Inferior parietal cortex (tissue), 1 donor: ENCODE results near the gene C1GALT1.
"Not testable (repeated sequence)": the region's sequence is repeated elsewhere in the genome, so short reads cannot be mapped to it uniquely, and the experiment has no call there.

Source experiments
- DNase-seq: peaks from one replicate; pipeline ENCODE4 v3.0.0-alpha.2; 2016; ENCODE audit errors: extremely low spot score

The C1GALT1 gene

DNA sequence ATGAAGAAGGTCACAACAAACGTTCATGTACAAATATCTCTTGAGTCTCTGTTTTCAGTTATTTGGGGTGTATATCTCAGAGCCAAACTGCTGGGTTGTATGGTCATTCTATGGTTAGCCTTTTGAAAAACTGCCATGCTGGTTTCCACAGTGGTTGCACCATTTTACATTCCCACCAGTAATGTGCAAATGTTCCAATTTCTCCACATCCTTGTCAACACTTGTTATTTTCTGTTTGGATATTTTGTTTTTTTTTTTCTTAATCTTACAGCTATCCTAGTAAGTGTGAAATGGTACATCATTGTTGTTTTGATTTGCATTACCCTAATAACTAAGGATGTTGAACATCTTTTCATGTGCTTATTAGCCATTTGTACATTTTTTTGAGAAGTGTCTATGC, 13.0 kb upstream of the C1GALT1 start:
- no peak for DNase-seq

DNA sequence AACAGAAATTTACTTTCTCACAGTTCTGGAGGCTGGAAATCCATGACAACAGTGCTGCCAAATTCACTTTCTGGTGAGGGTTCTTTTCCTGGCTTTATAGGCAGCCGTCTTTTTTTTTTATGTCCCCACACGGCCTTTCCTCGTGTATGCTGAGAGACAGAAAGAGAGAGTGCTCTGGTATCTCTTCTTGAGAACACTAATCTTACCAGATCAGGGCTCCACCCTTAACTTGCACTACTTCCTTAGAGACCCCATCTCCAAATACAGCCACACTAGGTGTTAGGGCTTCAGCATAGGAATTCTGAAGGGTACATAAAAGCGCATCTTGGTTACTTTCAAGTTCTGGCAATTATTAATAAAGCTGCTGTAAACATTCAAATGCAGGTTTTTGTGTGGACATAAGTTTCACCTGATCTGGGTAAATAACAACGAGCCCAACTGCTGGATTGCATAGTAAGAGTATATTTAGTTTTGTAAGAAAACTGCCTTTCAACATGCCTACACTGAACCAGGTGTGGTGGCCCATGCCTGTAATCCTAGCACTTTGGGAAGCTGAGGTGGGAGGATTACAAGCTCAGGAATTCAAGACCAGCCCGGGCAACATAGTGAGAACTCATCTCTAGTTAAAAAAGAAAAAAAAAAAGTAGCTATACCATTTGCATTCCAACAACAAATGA, 8.2 kb upstream of the C1GALT1 start:
- DNase-seq, result no peak

DNA sequence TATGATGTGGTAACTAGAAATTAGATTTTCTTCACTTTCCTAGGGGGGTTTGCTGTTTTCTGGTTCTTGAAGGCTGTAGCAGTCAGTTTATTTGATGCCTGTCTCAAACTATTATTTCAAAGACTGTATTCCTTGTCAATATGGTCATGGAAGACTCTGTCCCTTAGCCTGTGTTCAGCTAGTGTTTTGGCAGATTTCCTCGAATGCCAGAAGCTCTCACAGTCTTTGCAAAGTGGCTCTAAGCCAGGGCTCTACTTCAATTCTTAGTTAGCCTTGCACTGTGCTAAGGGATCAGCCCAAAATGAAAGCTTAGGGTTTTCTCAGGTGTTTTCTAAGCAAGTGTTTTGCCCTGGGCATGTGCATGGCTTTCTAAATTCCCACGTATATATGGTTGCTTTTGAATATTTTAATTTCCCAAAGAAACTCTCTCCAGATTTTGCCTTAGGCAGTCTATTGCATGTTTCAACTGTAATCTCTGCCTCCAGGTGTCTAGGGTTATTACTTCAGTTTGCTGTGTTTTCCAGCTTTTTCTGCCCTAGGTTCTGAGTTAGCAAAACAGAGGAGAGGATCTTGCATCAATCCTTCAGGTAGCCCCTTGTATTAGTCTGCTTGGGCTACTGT, 7.2 kb upstream of the C1GALT1 start:
- no peak for DNase-seq

DNA sequence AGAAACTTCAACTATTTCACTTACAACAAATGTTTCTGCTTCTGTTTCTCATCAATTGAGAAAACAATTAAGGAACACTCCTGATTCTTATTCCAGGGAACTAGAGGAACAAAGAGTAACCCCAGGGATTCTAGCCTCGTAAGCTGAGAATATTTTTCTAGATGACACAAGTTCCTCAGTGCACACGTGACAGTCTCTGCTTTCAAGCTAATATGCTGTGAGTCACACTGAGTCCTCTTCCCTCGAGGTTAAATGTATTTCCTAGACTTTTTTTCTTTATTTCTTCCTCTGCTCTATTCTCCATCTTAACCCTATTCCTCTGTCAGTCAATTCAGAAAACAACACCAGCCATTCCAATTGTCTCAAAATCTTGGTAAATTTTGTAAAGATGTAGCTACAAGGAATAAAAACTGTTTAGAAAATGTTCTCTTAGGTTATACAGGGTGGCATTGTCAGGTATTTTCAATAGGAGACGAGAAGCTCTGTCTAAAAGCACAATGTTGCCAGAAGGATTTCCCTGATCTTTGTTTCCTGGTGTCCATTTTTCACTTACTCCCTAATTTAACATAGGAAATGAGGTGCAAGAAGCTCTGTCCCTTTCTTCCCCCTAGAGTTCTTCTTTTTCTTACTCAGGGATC, 5.8 kb upstream of the C1GALT1 start:
- DNase-seq, result no peak

DNA sequence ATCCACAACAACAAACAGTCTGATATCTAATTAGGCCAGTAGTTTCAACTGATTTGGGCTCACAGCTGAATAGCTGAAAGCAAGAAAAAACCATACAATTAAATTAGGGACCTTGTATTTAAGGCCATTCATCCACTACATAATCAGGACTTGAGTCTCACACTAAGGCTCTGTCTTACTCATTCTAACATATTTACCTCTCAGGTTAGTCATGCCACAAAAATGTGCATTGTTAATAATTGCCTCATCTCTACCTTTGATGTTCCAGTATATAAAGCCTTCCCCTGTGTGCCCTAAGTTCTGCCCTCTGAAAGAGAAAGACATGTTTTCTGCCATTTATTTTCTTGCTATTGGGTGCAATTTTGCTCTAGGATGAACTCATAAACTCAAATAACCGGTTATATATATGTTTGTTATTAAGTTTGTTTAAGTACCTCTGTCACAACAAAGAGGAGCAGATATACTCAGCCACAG, 5.3 kb upstream of the C1GALT1 start:
- no peak for DNase-seq

DNA sequence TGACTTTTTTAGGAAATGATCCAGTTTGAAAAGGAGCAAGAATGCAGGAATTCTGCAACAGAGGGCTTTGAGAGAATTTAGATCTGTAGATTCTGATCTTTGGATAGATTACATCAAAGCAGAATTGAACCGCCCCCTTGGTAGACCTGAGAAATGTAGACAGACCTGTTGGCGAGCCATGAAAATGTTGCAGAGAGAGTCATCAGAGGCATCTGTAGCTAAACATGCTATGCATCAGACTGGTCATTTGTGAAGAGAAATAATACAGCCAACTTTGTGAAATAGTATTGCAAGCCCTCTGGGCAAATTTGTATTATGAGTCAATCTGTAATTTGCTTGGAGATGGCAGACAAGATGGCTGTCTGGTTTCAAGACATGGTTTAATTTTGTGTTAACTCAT, 4.3 kb upstream of the C1GALT1 start:
- no peak for DNase-seq

DNA sequence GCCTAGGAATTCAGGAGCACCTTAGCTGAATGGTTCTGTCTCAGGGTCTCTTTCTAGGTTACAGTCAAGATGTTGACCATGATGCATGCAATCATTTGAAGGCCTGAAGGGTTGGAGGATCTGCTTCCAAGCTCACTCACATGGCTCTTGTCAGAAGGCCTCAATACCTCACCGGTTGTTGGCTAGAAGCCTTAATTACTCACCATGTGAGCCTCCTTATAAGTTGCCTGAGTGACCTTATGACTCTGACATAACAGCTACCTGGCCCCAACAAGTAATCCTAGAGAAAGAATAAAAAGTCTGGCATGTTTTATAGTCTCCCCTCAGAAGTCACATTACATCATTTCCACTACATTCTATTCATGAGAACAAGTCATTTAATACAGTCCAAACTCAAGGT, 3.4 kb upstream of the C1GALT1 start:
- no peak for DNase-seq

DNA sequence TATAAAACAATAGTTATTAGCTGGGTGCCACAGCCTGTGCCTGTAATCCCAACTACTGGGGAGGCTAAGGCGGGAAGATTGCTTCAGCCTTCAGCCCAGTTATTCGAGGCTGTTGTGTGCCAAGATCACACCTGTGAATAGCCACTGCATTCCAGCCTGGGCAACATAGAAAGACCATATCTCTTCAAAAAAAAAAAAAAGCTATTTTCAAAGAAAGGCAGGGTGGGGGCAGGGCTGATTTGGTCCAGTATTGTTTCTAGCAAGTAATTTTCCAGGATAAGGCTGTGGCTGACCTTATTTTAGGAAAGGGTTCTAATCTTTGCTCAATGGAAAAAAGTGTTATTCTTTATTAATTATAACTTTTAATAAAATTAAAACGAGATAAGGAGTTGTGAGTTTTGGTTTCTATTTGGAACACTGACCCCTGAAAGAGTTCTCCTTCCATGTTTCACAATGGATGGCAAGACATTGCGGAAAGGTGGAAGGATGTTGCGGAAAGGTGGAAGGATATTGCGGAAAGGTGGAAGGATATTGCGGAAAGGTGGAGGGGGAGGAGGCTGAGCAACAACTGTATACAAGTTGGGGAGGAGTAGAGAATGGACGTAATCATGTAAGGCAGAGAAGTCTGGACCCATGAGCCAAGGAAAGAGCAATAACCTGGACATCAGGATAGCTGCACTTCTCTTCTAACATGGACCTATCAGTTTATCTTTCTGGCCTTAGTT, 1.5 kb upstream of the C1GALT1 start:
- no peak for DNase-seq

DNA sequence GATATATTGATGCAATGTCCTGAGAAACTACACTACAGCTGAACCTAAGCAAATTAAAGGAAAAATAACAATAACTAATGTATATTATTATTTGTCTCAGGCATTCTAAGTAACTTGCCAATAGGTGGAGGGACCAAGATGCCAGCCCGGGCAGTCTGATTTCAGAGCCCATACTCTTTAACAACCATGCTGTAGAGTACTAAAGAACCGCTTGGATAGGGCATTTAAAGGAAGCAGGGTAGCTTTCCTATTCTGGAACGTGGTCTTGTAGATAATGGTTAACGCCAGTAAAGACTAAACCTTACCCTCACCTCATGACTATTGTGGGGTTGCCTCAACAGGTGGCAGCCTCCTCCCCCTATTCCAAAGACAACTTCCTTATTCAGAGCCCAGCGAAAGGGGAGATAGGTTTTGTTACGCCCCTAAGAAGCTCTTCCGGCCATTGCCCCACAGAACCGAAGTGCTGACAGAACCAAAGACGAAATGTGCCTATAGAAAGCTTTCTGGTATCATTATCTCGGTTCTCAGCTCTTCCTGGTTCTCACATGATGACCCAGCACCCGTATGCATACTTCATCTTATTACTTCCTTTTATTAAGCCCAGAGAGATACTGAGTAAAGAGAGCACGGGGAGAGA, 707 bp upstream of the C1GALT1 start:
- peak; percentile 63 for DNase-seq

DNA sequence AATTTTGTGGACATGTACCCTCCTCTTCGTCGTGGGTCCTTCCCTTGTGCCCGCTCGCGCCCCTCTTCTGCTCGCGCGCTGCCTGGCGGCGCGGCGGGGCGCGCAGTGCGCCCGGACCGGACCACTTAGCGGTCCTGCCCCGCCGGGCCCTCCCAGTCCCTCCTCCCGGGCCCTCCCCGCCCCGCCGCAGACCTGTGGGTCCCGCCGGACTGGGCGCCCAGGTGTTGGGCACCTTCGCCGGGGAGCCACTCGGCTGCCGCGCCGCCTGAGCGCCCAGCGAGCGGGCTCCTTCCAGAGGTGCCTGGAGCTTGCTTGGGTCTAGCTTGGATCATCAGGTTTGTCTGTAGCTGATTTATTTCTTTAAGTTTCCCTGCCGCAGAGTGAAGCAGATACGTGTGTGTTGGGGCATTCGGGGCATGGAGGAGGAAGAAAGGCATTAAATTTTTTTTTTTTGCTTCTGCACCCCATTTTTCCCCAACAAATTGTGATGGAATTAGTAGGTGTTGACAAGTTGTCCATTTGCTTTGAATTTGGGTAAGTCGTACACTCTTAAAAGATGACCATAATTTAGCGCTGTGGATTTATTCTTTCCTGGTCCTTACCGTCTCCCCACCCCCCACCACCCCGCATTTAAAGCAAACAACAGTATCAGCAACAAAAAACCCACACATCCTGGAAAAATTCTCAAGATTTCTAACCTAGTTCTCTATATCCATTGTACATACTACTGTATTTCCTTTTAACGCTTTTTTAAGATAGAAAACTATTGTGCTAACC, 905 bp downstream of the C1GALT1 start:
- no peak for DNase-seq

DNA sequence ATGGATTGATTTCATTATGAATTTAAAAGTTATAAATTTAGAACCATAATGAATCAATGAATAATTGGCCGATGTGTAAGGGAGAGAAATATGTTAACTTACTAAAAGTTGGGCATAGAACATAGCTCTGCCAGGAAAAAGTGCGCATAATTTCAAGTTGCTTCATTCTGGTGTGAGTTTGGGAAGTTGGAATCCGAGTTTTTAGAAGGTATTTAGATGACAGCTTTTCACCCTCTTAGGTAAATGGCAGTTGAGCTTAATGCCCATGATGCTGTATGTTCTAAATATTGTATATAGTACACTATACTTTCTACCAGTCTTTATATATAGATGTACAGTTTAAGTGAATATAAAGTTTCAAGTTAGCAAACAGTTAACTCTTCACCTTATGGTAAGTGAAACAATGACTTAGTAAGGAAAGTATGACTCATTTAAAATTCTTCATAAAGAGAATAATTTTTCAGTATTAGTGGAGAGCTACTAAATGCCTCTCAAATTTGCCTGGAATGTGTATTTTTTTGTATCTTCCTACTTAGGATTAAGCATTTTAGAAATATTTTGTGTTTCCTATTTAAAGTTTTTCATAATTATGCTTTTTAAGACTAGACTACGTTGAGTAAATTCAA, 1.6 kb downstream of the C1GALT1 start:
- no peak for DNase-seq

DNA sequence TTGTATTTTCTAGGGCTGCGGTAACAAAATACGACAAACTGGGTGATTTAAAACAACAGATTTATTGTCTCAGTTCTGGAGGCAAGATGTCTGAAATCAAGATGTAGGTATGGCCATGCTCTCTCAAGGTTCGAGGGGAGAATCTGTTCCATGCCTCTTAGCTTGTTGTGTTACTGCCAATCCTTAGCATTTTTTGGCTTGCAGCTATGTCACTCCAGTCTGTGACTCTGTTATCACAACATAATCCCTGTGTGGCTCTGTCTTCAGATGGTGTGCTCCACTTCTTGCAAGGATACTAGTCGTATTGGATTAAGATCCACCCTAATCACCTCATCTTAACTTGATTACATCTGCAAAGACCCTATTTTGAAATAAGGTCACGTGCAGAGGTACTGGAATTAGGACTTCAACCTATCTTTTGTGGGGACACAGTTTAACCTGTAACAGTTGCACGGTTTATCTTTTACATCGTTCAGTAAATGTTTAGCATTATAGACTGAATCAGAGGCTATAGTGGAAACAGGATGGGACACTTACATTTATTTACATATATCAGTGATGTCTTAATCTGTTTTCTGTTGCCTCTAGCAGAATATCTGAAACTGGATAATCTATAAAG, 3.1 kb downstream of the C1GALT1 start:
- peak; percentile 22 for DNase-seq

DNA sequence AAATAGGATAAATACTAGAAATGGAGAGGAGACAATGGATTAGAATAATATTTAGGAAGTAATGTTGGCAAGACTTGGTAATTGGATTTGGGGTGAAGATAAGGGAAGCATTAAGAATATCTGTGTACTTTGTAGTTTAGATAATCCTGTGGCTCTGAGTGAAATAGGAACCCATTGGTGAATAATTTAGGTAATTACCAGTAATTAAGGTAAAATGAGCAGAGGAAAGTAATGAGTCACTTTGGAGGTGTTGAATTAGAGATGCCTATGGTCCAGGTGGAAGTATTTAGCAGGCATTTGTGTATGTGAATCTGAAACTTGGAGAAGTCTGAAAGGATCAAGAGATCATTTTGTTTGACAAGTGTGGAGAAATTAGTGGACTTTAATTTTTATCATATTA, 5.7 kb downstream of the C1GALT1 start:
- no peak for DNase-seq

DNA sequence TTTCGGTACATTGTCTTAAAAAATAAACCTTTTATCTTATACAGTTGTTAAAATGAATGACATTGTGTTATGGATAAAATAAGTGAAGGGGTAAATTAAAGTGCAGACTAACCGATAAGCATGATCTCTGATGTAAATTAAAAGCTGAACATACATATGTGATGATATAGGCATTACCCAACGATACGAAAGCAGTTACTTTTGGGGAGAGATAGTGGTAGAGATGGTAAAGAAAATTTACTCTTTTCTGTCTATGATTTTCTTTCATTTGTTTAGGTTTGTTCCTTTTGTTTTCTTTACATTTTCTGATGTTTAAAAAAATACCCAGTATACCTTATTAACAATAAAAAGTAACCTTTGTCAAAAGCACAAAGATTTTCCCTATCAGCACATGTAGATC, 6.4 kb downstream of the C1GALT1 start:
- no peak for DNase-seq

DNA sequence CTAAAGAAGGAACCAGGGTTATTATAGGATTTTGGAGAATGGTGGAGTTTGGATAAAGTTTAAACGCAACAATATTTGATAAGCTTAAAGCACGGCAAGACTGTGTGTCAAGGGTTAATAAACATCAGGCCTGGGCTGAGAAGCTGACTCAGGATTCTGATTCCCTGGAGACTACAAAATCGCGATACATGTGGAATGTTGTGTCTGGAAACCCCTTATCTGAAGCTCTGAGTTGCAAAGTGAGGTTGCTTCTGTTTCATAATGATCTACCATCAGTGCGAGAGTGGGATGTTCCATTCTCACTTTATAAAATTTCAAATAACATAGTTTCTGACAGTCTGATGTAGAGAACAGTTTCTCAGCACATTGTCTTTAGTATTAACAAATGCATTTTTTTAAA, 7.8 kb downstream of the C1GALT1 start:
- DNase-seq, result no peak

DNA sequence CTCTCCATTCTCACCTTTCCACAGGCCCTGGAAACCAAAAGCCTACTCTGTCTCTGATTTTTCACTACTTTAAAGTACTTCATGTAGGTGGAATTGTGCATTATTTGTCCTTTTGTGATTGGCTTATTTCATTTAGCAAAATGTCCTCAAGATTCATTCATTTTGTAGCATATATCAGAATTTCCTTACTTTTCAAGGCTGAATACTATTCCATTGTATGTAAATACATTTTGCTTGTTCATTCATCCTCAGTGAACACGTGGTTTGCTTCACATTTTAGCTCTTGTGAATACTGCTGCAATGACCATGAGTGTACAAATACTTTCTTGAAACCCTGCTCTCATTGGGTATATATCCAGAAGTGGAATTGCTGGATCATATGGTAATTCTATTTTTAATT, 8.8 kb downstream of the C1GALT1 start:
- no peak for DNase-seq

DNA sequence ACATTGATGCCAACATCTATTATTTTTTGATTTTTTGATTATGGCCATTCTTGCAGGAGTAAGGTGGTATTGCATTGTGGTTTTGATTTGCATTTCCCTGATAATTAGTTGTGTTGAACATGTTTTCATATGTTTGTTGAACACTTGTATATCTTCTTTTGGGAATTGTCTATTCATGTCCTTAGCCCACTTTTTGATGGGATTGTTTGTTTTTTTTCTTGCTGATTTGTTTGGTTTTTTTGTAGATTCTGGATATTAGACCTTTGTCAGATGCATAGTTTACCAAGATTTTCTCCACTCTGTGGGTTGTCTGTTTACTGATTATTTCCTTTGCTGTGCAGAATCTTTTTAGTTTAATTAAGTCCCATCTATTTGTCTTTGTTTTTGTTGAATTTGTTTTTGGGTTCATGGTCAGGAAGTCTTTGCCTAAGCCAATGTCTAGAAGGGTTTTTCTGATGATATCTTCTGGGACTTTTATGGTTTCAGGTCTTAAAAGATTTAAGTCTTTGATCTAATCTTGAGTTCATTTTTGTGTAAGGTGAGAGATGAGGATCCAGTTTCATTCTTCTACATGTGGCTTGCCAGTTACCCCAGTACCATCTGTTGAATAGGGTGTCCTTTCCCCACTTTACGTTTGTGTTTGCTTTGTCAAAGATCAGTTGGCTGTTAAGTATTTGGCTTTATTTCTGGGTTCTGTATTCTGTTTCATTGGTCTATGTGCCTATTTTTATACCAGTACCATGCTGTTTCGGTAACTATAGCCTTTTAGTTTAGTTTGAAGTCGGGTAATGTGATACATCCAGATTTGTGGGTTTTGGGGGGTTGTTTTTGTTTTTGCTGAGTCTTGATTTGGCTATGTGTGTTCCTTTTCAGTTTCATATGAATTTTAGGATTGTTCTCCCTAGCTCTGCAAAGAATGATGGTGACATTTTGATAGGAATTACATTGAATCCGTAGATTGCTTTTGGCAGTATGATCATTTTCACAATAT, 10.7 kb downstream of the C1GALT1 start:
- DNase-seq, result not testable (repeated sequence)

DNA sequence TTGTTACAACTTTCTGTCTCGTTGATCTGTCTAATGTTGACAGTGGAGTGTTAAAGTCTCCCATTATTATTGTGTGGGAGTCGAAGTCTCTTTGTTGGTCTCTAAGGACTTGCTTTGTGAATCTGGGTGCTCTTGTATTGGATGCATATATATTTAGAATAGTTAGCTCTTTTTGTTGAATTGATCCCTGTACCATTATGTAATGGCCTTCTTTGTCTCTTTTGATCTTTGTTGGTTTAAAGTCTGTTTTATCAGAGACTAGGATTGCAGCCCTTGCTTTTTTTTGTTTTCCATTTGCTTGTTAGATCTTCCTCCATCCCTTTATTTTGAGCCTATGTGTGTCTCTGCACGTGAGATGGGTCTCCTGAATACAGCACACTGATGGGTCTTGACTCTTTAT, 17.2 kb downstream of the C1GALT1 start:
- not testable (repeated sequence) for DNase-seq

DNA sequence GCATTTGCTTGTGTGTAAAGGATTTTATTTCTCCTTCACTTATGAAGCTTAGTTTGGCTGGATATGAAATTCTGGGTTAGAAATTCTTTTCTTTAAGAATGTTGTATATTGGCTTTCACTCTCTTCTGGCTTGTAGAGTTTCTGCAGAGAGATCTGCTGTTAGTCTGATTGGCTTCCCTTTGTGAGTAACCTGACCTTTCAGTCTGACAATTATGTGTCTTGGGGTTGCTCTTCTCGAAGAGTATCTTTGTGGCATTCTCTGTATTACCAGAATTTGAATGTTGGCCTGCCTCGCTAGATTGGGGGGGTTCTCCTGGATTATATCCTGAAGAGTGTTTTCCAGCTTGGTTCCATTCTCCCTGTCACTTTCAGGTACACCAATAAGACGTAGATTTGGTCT, 17.9 kb downstream of the C1GALT1 start:
- DNase-seq, result not testable (repeated sequence)
